DMS 273 (cell line): ENCODE results near the gene COL18A1.

ENCODE experiments used
- DNase-seq: peaks from one replicate; lab custom pipeline; 2025; ENCODE audit not compliant: unreplicated experiment; lab: John Stamatoyannopoulos, UW

The COL18A1 gene

GRCh38 chr21:45412491-45412890 lies 7.5 kb downstream of the COL18A1 start:
- DNase-seq = no peak

- DNase-seq = no peak
These were observed 8.1 kb downstream of the COL18A1 start for GRCh38 chr21:45412909-45413611.

GRCh38 chr21:45413922-45414321 lies 9.0 kb downstream of the COL18A1 start:
- no peak for DNase-seq

GRCh38 chr21:45414396-45415187 lies 9.6 kb downstream of the COL18A1 start:
- no peak for DNase-seq

- DNase-seq = no peak
These were observed 10.4 kb downstream of the COL18A1 start for GRCh38 chr21:45415188-45415942.

- DNase-seq = no peak
These were observed 11.1 kb downstream of the COL18A1 start for GRCh38 chr21:45415943-45416611.

GRCh38 chr21:45416620-45417019 lies 11.7 kb downstream of the COL18A1 start:
- no peak for DNase-seq

- no peak for DNase-seq
These were observed 12.4 kb downstream of the COL18A1 start for GRCh38 chr21:45417256-45417950.

GRCh38 chr21:45417951-45418300 lies 13.0 kb downstream of the COL18A1 start:
- DNase-seq = no peak

- DNase-seq = no peak
These were observed 13.5 kb downstream of the COL18A1 start for GRCh38 chr21:45418301-45419071.

GRCh38 chr21:45419162-45419561 lies 14.2 kb downstream of the COL18A1 start:
- no peak for DNase-seq

GRCh38 chr21:45420061-45421041 lies 15.4 kb downstream of the COL18A1 start:
- peak; percentile 44 for DNase-seq

GRCh38 chr21:45421071-45421845 lies 16.3 kb downstream of the COL18A1 start:
- DNase-seq = peak; percentile 37

- no peak for DNase-seq
These were observed 17.1 kb downstream of the COL18A1 start for GRCh38 chr21:45421846-45422775.

GRCh38 chr21:45423201-45423955 lies 18.4 kb downstream of the COL18A1 start:
- DNase-seq = no peak
